K562 (cell line): ENCODE measurements around the gene PUSL1. TPM values are rescaled to one million over a fixed set of nuclear protein-coding genes. Genes with fewer than 3 reads are reported as not detected.

Source experiments
- BDP1 ChIP-seq: IDR thresholded peaks from 3 replicates; pipeline ENCODE4 v1.6.1; 2011; ENCODE audit not compliant: insufficient read length, insufficient read depth
- CBX8 ChIP-seq: fragments of 200-600 bp; sonication (generic); IDR thresholded peaks from 2 replicates; pipeline ENCODE4 v1.6.1; 2012; ENCODE audit warnings: borderline replicate concordance, mixed run types, low read depth, mild to moderate bottlenecking, moderate library complexity, mixed read lengths, low read length, control low read depth, inconsistent platforms; ENCODE audit not compliant: poor library complexity, severe bottlenecking; ENCODE audit errors: extremely low read depth
- ELF2 ChIP-seq: fragments of 250-450 bp; sonication (Bioruptor Pico); IDR thresholded peaks from 2 replicates; pipeline ENCODE4 v1.5.0; 2021; ENCODE audit warnings: mild to moderate bottlenecking
- FIP1L1 ChIP-seq: fragments of 200-400 bp; formaldehyde crosslinking; IDR thresholded peaks from 2 replicates; pipeline ENCODE4 v1.6.1; 2018; ENCODE audit warnings: mild to moderate bottlenecking, low read depth, low read length; ENCODE audit not compliant: poor library complexity, severe bottlenecking
- TAF9B ChIP-seq: fragments of 450-650 bp; IDR thresholded peaks from 2 replicates; pipeline ENCODE4 v1.6.1; 2018; ENCODE audit warnings: mild to moderate bottlenecking; ENCODE audit not compliant: partially characterized antibody
- ZNF134 ChIP-seq: fragments of 250-450 bp; sonication (Bioruptor Pico); conservative IDR thresholded peaks from 2 replicates; pipeline ENCODE4 v1.4.0; 2020
- polyA plus RNA-seq, 8 experiments: library from polyadenylated mRNA; depleted of rRNA in 4 of 8; stranded (reverse) in 5 of 8; unstranded in 3 of 8; fragments of >200 nt; fragmentation: Nextera tagmentation in 2 of 8; fragmentation: Illumina TruSeq in 1 of 8; extraction: Ambion mirVana in 2 of 8; extraction: Trizol in 1 of 8; gene quantifications; 2 replicates each; pipeline versions ENCODE4 v1.2.1 to v1.2.3, GENCODE V29; 2011 to 2014; ENCODE audit warnings: inconsistent platforms in 1 of 8, missing spikeins in 1 of 8
- total RNA-seq, 7 experiments: library from RNA; depleted of rRNA in 6 of 7; stranded (reverse); fragments of >200 nt in 6 of 7; fragmentation: Illumina TruSeq in 2 of 7; extraction: Trizol in 2 of 7; gene quantifications; 2 replicates each; pipeline versions ENCODE4 v1.2.1 to v1.2.3, GENCODE V29; 2011 to 2021; ENCODE audit warnings: low replicate concordance in 1 of 7
- TF ChIP-seq, protein P1 (sequence below), 2 experiments: fragments of 450-650 bp; formaldehyde crosslinking in 1 of 2; IDR thresholded peaks; 2 replicates each; pipeline versions ENCODE4 v1.4.0 to v1.6.1; 2014 to 2020; ENCODE audit warnings: mild to moderate bottlenecking in 2 of 2, borderline replicate concordance in 1 of 2, low read depth in 1 of 2
- TF ChIP-seq, protein P2 (sequence below): fragments of 250-450 bp; sonication (Bioruptor Pico); IDR thresholded peaks from 2 replicates; pipeline ENCODE4 v1.5.1; 2021; ENCODE audit warnings: mild to moderate bottlenecking
- TF ChIP-seq, protein P3 (sequence below): conservative IDR thresholded peaks from 2 replicates; pipeline ENCODE4 v1.6.1; 2011; ENCODE audit warnings: low read depth, mild to moderate bottlenecking, low read length; ENCODE audit not compliant: control insufficient read depth

Gene PUSL1
- total and polyA plus RNA-seq, 9 of the 15 experiments (the other 6 are each of a cell fraction or from before 2014, with no cell fraction given): 0.62 to 86.9 (median 13.6) TPM

DNA sequence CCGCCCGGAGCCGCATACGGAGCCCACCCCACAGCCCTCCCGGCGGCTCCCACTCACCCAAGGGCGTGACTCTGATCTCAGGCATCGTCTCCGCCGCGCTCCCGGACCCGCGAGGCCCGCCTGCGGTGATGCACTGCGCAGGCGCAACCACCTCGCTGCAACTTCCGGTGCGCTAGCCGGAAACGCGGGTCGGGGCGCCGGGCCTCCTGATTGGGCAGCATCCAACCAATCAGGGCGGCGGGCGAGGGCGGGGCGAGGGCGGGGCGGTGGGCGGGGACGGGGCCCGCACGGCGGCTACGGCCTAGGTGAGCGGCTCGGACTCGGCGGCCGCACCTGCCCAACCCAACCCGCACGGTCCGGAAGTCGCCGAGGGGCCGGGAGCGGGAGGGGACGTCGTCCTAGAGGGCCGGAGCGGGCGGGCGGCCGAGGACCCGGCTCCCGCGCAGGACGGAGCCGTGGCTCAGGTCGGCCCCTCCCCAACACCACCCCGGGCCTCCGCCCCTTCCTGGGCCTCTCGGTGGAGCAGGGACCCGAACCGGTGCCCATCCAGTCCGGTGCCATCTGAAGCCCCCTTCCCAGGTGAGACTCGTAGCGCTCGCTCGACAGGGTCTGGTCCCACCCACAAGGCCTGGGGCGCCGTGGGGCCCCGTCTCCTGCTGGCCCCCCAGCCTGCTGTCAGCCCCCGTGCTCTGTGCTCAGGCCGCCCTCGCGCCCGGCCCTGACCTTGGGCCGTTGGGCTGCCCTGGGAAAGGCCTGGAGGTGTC lies 16.3 kb downstream of the PUSL1 start, which contains the start of the genes CPTP and INTS11 (continued):
- TF ChIP-seq, protein P1, sequence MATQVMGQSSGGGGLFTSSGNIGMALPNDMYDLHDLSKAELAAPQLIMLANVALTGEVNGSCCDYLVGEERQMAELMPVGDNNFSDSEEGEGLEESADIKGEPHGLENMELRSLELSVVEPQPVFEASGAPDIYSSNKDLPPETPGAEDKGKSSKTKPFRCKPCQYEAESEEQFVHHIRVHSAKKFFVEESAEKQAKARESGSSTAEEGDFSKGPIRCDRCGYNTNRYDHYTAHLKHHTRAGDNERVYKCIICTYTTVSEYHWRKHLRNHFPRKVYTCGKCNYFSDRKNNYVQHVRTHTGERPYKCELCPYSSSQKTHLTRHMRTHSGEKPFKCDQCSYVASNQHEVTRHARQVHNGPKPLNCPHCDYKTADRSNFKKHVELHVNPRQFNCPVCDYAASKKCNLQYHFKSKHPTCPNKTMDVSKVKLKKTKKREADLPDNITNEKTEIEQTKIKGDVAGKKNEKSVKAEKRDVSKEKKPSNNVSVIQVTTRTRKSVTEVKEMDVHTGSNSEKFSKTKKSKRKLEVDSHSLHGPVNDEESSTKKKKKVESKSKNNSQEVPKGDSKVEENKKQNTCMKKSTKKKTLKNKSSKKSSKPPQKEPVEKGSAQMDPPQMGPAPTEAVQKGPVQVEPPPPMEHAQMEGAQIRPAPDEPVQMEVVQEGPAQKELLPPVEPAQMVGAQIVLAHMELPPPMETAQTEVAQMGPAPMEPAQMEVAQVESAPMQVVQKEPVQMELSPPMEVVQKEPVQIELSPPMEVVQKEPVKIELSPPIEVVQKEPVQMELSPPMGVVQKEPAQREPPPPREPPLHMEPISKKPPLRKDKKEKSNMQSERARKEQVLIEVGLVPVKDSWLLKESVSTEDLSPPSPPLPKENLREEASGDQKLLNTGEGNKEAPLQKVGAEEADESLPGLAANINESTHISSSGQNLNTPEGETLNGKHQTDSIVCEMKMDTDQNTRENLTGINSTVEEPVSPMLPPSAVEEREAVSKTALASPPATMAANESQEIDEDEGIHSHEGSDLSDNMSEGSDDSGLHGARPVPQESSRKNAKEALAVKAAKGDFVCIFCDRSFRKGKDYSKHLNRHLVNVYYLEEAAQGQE (IDR thresholded peaks at IDR 0.05; ENCODE audit: borderline replicate concordance): no peak
- TF ChIP-seq, protein P1 (CRISPR knock-in tag; IDR thresholded peaks at IDR 0.05; ENCODE audit: low read depth): no peak
- TF ChIP-seq, protein P2, sequence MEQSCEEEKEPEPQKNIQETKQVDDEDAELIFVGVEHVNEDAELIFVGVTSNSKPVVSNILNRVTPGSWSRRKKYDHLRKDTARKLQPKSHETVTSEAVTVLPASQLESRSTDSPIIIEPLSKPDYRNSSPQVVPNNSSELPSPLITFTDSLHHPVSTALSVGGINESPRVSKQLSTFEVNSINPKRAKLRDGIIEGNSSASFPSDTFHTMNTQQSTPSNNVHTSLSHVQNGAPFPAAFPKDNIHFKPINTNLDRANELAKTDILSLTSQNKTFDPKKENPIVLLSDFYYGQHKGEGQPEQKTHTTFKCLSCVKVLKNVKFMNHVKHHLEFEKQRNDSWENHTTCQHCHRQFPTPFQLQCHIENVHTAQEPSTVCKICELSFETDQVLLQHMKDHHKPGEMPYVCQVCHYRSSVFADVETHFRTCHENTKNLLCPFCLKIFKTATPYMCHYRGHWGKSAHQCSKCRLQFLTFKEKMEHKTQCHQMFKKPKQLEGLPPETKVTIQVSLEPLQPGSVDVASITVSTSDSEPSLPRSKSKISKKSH (CRISPR knock-in tag): no peak
- TF ChIP-seq, protein P3, sequence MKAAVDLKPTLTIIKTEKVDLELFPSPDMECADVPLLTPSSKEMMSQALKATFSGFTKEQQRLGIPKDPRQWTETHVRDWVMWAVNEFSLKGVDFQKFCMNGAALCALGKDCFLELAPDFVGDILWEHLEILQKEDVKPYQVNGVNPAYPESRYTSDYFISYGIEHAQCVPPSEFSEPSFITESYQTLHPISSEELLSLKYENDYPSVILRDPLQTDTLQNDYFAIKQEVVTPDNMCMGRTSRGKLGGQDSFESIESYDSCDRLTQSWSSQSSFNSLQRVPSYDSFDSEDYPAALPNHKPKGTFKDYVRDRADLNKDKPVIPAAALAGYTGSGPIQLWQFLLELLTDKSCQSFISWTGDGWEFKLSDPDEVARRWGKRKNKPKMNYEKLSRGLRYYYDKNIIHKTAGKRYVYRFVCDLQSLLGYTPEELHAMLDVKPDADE: peak; percentile 43; the same call in 1 of the 2 replicates
- no peak for TF ChIP-seq BDP1
- TF ChIP-seq ZNF134 (CRISPR knock-in tag): no peak
- TF ChIP-seq CBX8: no peak
- TF ChIP-seq TAF9B: no peak
- peak; percentile 81 for TF ChIP-seq FIP1L1
- TF ChIP-seq ELF2 (CRISPR knock-in tag): no peak
